Measurements from ENCODE around the gene ASB2. TPM values are rescaled to one million over a fixed set of nuclear protein-coding genes. Genes with fewer than 3 reads are reported as not detected.

Gene ASB2
- total and polyA plus RNA-seq, 8 donors, result 2.0 to 199 (median 18.7) TPM

DNA sequence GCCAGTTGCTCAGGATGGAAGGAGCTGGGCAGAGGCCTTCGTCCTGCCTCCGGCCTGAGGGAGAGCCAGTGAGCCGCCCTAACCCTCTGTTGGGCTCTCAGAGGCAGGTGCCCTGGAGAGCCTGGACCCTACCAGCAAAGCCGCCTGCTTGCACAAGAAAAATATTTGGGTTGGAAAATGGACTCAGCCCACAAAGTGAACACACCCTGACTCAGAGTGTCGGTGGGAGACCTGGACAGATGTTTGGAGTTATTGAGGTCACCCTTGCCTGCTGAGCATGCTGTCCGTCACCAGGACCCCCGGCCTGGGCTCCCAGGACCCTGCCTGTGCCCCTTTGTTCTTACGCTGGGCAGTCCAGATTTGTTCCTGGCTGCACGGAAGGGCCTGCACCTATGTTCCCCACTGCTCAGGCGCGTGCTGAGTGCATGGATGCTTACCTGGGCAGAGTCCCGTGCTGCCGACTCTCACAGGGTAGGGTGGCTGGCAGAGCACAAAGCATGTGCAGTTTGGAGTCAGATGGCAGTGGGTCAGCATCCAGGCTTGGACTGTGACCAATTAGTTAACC is 26.8 kb downstream of the ASB2 start:
- no peak for TF ChIP-seq EP300 (IDR thresholded peaks at IDR 0.05)
- TF ChIP-seq POLR2AphosphoS5 (IDR thresholded peaks at IDR 0.05), result no peak
- TF ChIP-seq, protein P1, sequence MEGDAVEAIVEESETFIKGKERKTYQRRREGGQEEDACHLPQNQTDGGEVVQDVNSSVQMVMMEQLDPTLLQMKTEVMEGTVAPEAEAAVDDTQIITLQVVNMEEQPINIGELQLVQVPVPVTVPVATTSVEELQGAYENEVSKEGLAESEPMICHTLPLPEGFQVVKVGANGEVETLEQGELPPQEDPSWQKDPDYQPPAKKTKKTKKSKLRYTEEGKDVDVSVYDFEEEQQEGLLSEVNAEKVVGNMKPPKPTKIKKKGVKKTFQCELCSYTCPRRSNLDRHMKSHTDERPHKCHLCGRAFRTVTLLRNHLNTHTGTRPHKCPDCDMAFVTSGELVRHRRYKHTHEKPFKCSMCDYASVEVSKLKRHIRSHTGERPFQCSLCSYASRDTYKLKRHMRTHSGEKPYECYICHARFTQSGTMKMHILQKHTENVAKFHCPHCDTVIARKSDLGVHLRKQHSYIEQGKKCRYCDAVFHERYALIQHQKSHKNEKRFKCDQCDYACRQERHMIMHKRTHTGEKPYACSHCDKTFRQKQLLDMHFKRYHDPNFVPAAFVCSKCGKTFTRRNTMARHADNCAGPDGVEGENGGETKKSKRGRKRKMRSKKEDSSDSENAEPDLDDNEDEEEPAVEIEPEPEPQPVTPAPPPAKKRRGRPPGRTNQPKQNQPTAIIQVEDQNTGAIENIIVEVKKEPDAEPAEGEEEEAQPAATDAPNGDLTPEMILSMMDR (IDR thresholded peaks at IDR 0.05), result no peak
- no peak for TF ChIP-seq POLR2A (IDR thresholded peaks at IDR 0.05)
- Histone ChIP-seq H3K4me1 (peaks cover 0 to 46% (median 22%) of the 10 kb centered on the region in 4 donors), H3K27ac (no peak overlapping the region), H3K36me3 (peaks cover 0 to 60% (median 21%) of the 10 kb centered on the region in 4 donors), H3K4me3 (no peak overlapping the region), H3K9me3 (no peaks in the 10 kb centered on the region), H3K27me3 (no peaks in the 10 kb centered on the region)
- 86 to 92% (median 89%) methylated on average over 10 to 13 of the region's 13 CpGs for WGBS, 5 donors
- no peak for DNase-seq
- intact Hi-C loops (cut with DNase I; ENCODE audit: low total_unique reads), result no loop called here

DNA sequence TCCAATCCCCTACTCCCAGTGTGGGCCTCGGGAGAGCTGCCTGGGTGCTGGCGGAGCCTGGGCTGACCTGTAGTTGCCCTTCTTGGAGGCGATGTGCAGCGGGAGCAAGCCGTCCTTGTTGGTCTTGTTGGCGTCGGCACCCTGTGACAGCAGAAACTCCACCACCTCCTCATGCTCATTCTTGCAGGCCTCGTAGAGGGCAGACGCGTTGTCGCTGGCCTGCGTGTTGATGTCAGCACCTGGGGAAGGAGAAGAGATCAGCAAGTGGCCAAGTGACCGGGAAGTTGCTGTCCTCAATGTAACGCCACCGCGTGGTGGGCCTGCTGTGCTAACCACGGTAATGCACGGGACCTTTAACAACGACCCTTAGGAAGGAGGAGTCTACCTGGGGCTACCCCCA is 29.1 kb downstream of the ASB2 start:
- H3K27ac ChIP-seq, result peak overlapping the region in 1 of 5 donors; percentile 4

DNA sequence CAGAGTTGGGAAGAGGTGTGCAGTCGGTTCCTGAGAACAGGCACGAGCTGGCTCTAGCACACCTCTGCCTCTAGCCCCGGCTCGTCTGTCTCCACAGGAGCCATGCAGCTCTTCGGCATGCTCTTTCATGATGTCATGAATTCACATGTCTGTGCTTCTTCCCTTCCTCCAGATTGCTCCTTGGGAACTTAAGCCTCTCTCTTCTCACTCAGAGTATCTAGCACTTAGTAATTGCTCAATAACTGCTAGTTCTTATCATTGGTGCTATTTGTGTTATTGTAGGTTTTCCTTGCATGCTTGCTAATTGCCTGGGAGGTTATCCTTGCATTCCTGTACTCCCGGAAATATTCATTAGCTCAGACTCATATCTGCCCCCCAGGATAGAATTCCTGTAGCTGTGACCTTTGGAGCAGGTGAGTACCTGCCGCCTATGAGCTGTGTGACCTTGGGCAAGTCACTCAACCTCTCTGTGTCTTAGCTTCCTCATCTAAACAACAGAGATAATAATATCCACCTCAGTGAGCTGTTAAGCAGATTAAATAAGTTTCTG is 29.8 kb downstream of the ASB2 start:
- peaks cover 0 to 77% (median 21%) of the 10 kb centered on the region in 4 donors for H3K36me3 ChIP-seq
- TF ChIP-seq POLR2AphosphoS5 (IDR thresholded peaks at IDR 0.05), result no peak
- TF ChIP-seq POLR2A (IDR thresholded peaks at IDR 0.05), result no peak
- TF ChIP-seq, protein P1 (IDR thresholded peaks at IDR 0.05), result no peak
- no peak for TF ChIP-seq EP300 (IDR thresholded peaks at IDR 0.05)
- WGBS, 5 donors, result 40 to 74% (median 53%) methylated on average over 7 of the region's 7 CpGs
- no peaks in the 10 kb centered on the region for H3K9me3 ChIP-seq
- no peak for DNase-seq
- peak overlapping the region in 2 of 5 donors; percentile 23 to 72 for H3K27ac ChIP-seq
- H3K4me3 ChIP-seq, result no peak overlapping the region
- H3K27me3 ChIP-seq, result no peaks in the 10 kb centered on the region
- intact Hi-C loops (cut with DNase I; ENCODE audit: low total_unique reads), result no loop called here
- peaks cover 0 to 27% (median 13%) of the 10 kb centered on the region in 4 donors for H3K4me1 ChIP-seq

More for the DNA sequence above, 29.1 kb downstream of the ASB2 start:
- H3K27me3 ChIP-seq, result no peaks in the 10 kb centered on the region
- intact Hi-C loops (cut with DNase I; ENCODE audit: low total_unique reads), result no loop called here
- no peak overlapping the region for H3K4me3 ChIP-seq
- no peaks in the 10 kb centered on the region for H3K9me3 ChIP-seq
- DNase-seq, result no peak
- H3K36me3 ChIP-seq, result peaks cover 0 to 72% (median 21%) of the 10 kb centered on the region in 4 donors
- H3K4me1 ChIP-seq, result peaks cover 0 to 26% (median 13%) of the 10 kb centered on the region in 4 donors
- TF ChIP-seq POLR2A (IDR thresholded peaks at IDR 0.05) (no peak), EP300 (IDR thresholded peaks at IDR 0.05) (no peak)
- 82 to 90% (median 86%) methylated on average over 17 to 19 of the region's 19 CpGs for WGBS, 5 donors

DNA sequence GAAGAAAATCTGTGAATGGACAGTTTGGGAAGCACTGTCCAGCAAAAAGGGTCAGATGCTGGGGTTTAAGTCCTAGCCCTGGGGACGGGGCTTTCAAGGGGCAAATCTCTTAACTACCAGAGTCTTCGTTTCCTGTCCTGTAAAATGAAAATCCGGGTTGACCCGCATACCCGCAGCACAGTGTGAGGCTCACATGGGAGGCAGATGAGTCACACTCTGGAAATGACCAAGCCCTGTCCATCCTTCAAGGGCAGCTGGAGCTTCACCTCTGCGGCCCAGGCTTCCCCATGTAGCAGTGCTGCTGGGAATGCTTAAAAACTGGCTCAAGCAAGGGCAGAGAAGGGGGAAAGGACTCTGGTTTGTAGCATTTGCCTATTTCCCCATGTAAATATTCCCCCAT is 30.3 kb downstream of the ASB2 start:
- no peak overlapping the region for H3K4me3 ChIP-seq
- H3K36me3 ChIP-seq, result peaks cover 0 to 74% (median 21%) of the 10 kb centered on the region in 4 donors
- H3K27me3 ChIP-seq, result no peaks in the 10 kb centered on the region
- TF ChIP-seq POLR2AphosphoS5 (IDR thresholded peaks at IDR 0.05) (no peak), EP300 (IDR thresholded peaks at IDR 0.05) (no peak), POLR2A (IDR thresholded peaks at IDR 0.05) (no peak)
- TF ChIP-seq, protein P1 (IDR thresholded peaks at IDR 0.05), result no peak
- WGBS, 5 donors, result 53 to 79% (median 66%) methylated on average over 6 of the region's 6 CpGs
- intact Hi-C loops (cut with DNase I; ENCODE audit: low total_unique reads), result no loop called here
- peaks cover 0 to 31% (median 13%) of the 10 kb centered on the region in 4 donors for H3K4me1 ChIP-seq
- no peaks in the 10 kb centered on the region for H3K9me3 ChIP-seq
- H3K27ac ChIP-seq, result peak overlapping the region in 2 of 5 donors; percentile 23 to 72
- DNase-seq, result no peak

DNA sequence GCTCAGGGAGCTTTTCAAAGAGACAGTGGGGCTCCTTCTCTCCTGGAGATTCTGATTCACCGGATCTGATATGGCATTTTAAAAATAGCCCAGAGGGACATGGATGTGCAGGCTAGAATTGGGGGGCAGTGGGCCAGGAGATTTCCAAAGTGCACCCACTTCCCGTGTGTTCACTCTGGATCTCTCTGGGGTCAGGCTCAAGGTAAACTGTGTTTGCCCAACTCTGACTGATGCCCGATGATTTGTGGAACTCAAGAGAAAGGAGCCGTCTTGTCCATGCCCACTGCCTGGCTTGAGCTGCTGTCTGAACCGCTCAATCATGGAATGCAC is 31.3 kb downstream of the ASB2 start:
- TF ChIP-seq POLR2A (IDR thresholded peaks at IDR 0.05), result no peak
- TF ChIP-seq, protein P1 (IDR thresholded peaks at IDR 0.05), result no peak
- no peak for TF ChIP-seq POLR2AphosphoS5 (IDR thresholded peaks at IDR 0.05)
- 77 to 94% (median 89%) methylated on average over 5 of the region's 5 CpGs for WGBS, 5 donors
- DNase-seq, result no peak
- Histone ChIP-seq H3K9me3 (no peaks in the 10 kb centered on the region), H3K36me3 (peaks cover 0 to 64% (median 15%) of the 10 kb centered on the region in 4 donors), H3K27me3 (no peaks in the 10 kb centered on the region), H3K4me3 (no peak overlapping the region), H3K4me1 (peaks cover 0 to 42% (median 16%) of the 10 kb centered on the region in 4 donors), H3K27ac (peak overlapping the region in 2 of 5 donors; percentile 63 to 72)
- intact Hi-C loops (cut with DNase I; ENCODE audit: low total_unique reads), result no loop called here
